IPS-20b (cell line): Measurements from ENCODE around the gene ASTN1.

Source experiments
- H3K27ac ChIP-seq: one replicate; pipeline ENCODE4 v1.5.1; 2013; ENCODE audit warnings: low read length
- H3K27me3 ChIP-seq: 2 replicates; pipeline ENCODE4 v1.6.1; 2013; ENCODE audit warnings: mild to moderate bottlenecking, low read length, inconsistent platforms; ENCODE audit not compliant: insufficient read depth
- H3K36me3 ChIP-seq: 2 replicates; pipeline ENCODE4 v1.6.1; 2013; ENCODE audit warnings: low read depth, mild to moderate bottlenecking, inconsistent platforms, low read length, moderate library complexity; ENCODE audit not compliant: insufficient read depth
- H3K4me1 ChIP-seq: 2 replicates; pipeline ENCODE4 v1.6.1; 2013; ENCODE audit warnings: mild to moderate bottlenecking, control low read depth, inconsistent platforms, low read length, moderate library complexity; ENCODE audit not compliant: insufficient read depth
- H3K4me3 ChIP-seq: 2 replicates; pipeline ENCODE4 v1.5.1; 2013; ENCODE audit warnings: mild to moderate bottlenecking, low read length, inconsistent platforms
- H3K9ac ChIP-seq: 2 replicates; pipeline ENCODE4 v1.6.1; 2013; ENCODE audit warnings: low read depth, mild to moderate bottlenecking, inconsistent platforms, low read length, moderate library complexity
- H3K9me3 ChIP-seq: 2 replicates; pipeline ENCODE4 v1.6.1; 2013; ENCODE audit warnings: mild to moderate bottlenecking, low read depth, low read length, inconsistent platforms; ENCODE audit not compliant: insufficient read depth

ASTN1 gene

GRCh38 chr1:177021687-177022086, 142.8 kb downstream of the ASTN1 start:
- Histone ChIP-seq H3K27ac (no peak overlapping the region), H3K4me3 (no peak overlapping the region), H3K36me3 (no peaks in the 10 kb centered on the region), H3K9me3 (no peaks in the 10 kb centered on the region), H3K4me1 (no peaks in the 10 kb centered on the region; the same call in 1 of the 2 replicates), H3K27me3 (no peaks in the 10 kb centered on the region), H3K9ac (no peak overlapping the region)

DNA sequence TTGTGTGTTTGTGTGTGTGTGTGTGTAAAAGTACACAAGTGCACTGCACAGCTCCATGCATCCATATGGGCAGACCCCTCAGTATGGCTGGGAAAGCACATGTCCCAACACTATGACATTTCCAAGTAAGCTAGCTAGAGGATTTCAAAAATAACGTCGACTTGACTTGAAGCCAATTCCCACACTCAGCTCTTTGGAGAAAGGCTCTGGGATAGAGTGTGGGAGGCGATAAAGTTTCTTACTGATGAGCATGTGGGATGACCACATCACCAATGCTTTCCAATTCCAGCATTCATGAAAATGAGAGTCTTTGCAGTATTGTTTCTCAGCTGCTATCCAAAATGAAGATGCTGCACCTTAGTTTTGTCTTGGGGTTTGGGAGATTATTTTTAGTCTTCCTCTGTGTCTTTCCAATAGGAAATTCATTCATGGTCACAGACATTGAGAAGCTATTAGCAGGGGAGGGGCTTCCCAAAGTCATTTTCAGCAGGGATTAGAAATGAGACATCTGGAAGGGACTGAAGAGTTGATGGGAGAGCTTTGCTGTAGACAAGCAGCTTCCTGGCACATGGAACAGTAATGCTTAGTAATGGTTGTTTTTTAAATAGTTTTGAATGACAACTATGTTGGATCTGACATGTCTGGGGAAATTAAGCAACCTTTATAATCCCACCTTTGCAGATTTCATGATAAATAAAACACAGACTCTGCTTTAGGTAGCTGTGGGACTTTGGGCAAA, 143.5 kb downstream of the ASTN1 start:
- no peak overlapping the region for H3K4me3 ChIP-seq
- no peaks in the 10 kb centered on the region for H3K27me3 ChIP-seq
- H3K4me1 ChIP-seq: no peaks in the 10 kb centered on the region; the same call in 1 of the 2 replicates
- H3K27ac ChIP-seq: no peak overlapping the region
- no peaks in the 10 kb centered on the region for H3K9me3 ChIP-seq
- H3K36me3 ChIP-seq: no peaks in the 10 kb centered on the region
- H3K9ac ChIP-seq: no peak overlapping the region

GRCh38 chr1:177017287-177017852, 147.1 kb downstream of the ASTN1 start:
- Histone ChIP-seq H3K9me3 (no peaks in the 10 kb centered on the region), H3K4me3 (no peak overlapping the region), H3K27me3 (no peaks in the 10 kb centered on the region), H3K4me1 (no peaks in the 10 kb centered on the region; the same call in 1 of the 2 replicates), H3K36me3 (no peaks in the 10 kb centered on the region), H3K9ac (no peak overlapping the region), H3K27ac (no peak overlapping the region)

GRCh38 chr1:177014325-177014724, 150.2 kb downstream of the ASTN1 start:
- Histone ChIP-seq H3K27ac (no peak overlapping the region), H3K9me3 (no peaks in the 10 kb centered on the region), H3K27me3 (no peaks in the 10 kb centered on the region), H3K4me1 (no peaks in the 10 kb centered on the region), H3K36me3 (no peaks in the 10 kb centered on the region), H3K9ac (no peak overlapping the region), H3K4me3 (no peak overlapping the region)

DNA sequence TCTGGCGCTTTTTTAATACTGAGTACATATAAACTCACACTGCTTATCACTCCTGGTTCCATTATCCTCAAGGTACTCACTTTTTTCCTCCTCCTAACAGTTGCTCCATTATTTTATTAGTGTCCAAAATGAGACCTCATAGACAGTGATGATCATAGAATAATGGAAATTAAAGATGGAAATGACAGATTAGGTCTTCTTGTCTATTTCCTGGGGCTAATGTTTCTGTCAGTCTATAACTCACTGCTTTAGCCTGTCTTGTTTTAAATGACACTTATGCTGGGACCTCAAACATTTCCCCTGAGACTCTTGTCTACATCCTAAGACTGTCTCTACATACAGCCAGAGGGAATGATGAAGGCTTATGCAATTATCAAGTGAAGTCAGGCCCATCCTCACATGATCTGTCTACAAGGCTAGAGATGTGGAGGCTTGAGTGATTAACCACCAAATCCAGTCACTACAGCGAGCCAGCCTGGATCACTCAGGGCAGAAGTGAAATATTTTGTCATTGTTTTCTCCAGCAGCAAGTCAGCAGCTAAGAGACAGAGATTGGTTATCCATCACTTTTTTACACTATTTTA, 152.1 kb downstream of the ASTN1 start:
- Histone ChIP-seq H3K27me3 (no peaks in the 10 kb centered on the region), H3K36me3 (no peaks in the 10 kb centered on the region), H3K4me1 (no peaks in the 10 kb centered on the region), H3K9me3 (no peaks in the 10 kb centered on the region), H3K4me3 (no peak overlapping the region), H3K9ac (no peak overlapping the region), H3K27ac (no peak overlapping the region)

DNA sequence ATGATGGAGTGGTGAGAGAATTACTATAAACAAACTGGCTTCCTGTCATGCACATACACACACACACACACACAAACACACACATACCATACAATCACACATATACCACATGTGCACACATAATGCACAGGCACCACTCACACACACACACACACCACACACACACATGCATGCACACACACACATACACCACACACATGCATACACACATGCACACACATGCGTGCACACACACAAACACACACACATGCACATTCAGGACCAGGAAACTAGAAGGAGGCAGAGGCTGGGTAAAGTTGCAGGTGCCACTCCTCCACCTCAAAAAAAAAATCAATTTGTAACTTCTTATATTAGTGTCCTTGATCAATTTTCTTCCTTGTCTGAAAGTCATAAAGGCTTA, 153.0 kb downstream of the ASTN1 start:
- Histone ChIP-seq H3K4me3 (no peak overlapping the region), H3K9ac (no peak overlapping the region), H3K4me1 (no peaks in the 10 kb centered on the region), H3K27ac (no peak overlapping the region), H3K27me3 (no peaks in the 10 kb centered on the region), H3K9me3 (no peaks in the 10 kb centered on the region), H3K36me3 (no peaks in the 10 kb centered on the region)

DNA sequence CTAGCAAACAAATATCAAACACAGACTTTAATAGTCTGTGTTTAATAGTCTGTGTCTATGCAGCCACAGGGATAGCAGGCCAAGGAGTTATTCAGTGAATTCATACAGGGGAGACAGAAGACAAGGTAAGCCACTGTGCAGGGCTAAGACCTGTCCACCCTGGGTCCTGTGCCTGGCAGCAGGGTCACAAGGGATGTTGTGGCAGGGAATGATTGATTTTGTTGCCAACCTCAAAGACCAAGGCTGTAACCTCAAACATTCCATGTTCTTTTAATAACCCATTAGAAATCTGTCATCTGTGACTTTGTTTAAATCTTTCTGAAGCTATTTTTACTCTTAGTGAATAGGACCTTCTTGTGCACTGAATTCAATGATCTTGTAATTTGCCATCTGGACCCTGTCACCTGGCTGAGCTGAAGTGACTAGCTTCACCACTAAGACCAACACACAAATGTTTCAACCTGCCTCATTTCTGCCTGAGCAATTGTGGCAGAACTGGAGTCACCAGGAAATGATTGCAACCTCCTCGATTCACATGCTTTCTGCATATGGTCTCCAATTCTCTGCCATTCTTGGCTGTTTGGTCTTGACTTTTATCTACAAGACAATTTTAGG, 154.2 kb downstream of the ASTN1 start:
- Histone ChIP-seq H3K27ac (no peak overlapping the region), H3K9ac (no peak overlapping the region), H3K27me3 (no peaks in the 10 kb centered on the region), H3K4me1 (no peaks in the 10 kb centered on the region), H3K36me3 (no peaks in the 10 kb centered on the region), H3K9me3 (no peaks in the 10 kb centered on the region), H3K4me3 (no peak overlapping the region)

GRCh38 chr1:177008653-177009052, 155.9 kb downstream of the ASTN1 start:
- no peak overlapping the region for H3K9ac ChIP-seq
- H3K27ac ChIP-seq: no peak overlapping the region
- no peaks in the 10 kb centered on the region for H3K36me3 ChIP-seq
- no peaks in the 10 kb centered on the region for H3K9me3 ChIP-seq
- H3K27me3 ChIP-seq: no peaks in the 10 kb centered on the region
- no peaks in the 10 kb centered on the region for H3K4me1 ChIP-seq
- no peak overlapping the region for H3K4me3 ChIP-seq

DNA sequence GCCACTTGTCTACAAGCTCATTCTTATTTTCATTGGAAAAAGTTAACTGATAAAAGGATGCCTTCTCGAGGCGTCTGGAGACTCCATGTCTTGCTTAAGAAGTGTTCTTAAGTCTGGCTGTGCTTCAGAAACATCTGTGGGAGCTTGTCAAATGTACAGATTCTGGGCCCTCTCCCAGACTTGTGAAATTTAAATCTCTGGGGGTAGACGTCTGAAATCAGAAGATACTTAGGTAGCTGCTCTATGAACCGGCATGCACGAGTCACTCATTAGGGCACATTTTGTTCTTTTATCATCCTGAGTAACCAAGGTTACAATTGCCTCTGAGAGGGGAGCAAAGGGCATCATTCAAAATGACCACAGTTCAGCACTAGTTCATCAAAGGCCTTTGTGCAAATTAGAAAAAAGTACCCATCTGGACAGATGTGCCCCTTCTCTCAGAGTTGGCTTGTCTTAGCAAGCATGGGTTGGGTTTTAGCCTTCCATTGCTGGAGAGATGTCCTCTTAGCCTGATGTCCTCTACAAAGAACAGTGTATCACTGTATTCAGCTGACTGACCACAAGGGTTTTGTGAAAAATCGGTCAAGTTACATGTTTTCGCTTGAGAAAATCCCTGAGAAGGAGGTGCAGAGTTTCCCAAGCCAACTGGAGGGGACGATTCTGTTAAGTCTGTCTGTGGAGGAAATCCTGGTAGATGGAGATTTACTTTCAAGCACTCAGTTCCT, 156.9 kb downstream of the ASTN1 start:
- no peaks in the 10 kb centered on the region for H3K4me1 ChIP-seq
- no peaks in the 10 kb centered on the region for H3K27me3 ChIP-seq
- H3K9me3 ChIP-seq: no peaks in the 10 kb centered on the region
- no peaks in the 10 kb centered on the region for H3K36me3 ChIP-seq
- no peak overlapping the region for H3K27ac ChIP-seq
- no peak overlapping the region for H3K4me3 ChIP-seq
- H3K9ac ChIP-seq: no peak overlapping the region

DNA sequence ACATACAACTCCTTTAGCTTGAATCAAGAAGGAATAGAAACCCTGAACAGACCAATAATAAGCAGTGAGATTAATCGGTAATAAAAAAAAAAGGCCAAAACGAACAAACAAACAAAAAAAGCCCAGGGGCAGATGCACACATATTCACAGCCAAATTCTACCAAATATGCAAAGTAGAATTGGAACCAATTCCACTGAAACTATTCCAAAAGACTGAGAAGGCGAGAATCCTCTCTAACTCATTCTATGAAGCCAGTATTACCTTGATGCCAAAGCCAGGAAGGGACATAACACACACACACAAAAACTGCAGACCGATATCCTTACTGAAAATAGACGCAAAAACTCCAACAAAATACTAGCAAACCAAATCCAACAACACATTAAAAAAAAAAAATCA, 161.6 kb downstream of the ASTN1 start:
- Histone ChIP-seq H3K4me1 (no peaks in the 10 kb centered on the region), H3K9ac (no peak overlapping the region), H3K4me3 (no peak overlapping the region), H3K36me3 (no peaks in the 10 kb centered on the region), H3K27me3 (no peaks in the 10 kb centered on the region), H3K27ac (no peak overlapping the region), H3K9me3 (no peaks in the 10 kb centered on the region)

GRCh38 chr1:177001556-177001955, 163.0 kb downstream of the ASTN1 start:
- Histone ChIP-seq H3K27ac (no peak overlapping the region), H3K4me3 (no peak overlapping the region), H3K9me3 (no peaks in the 10 kb centered on the region), H3K36me3 (no peaks in the 10 kb centered on the region), H3K27me3 (no peaks in the 10 kb centered on the region), H3K4me1 (peaks cover 7% of the 10 kb centered on the region; the same call in 1 of the 2 replicates), H3K9ac (no peak overlapping the region)
